GM19438 (cell line): Measurements from ENCODE around the gene GSDMA.

Experiments used
- ATAC-seq: cut with Tn5 transposase; IDR thresholded peaks from one replicate; pipeline ENCODE4 v1.9.1; 2021; ENCODE audit warnings: low read depth; ENCODE audit not compliant: unreplicated experiment

Gene GSDMA

GRCh38 chr17:39962642-39963220 lies at the start of gene GSDMA:
GSDMA (plus strand) TSS chr17:39963004; CDS start chr17:39965688, 2,684 bp downstream.
- ATAC-seq, result no peak

GRCh38 chr17:39913989-39914388 lies 48.8 kb upstream of the GSDMA start:
- ATAC-seq, result no peak

- ATAC-seq, result no peak
Measured at GRCh38 chr17:39915559-39915958, 47.2 kb upstream of the GSDMA start.

GRCh38 chr17:39916918-39917317 lies 45.9 kb upstream of the GSDMA start:
- ATAC-seq, result no peak

- ATAC-seq, result no peak
Measured at GRCh38 chr17:39919087-39919683, 43.6 kb upstream of the GSDMA start.

- ATAC-seq, result no peak
Measured at GRCh38 chr17:39920218-39921210, 42.3 kb upstream of the GSDMA start.

- ATAC-seq, result no peak
Measured at GRCh38 chr17:39921323-39921722, 41.5 kb upstream of the GSDMA start.

- ATAC-seq, result no peak
Measured at GRCh38 chr17:39922006-39922405, 40.8 kb upstream of the GSDMA start.

GRCh38 chr17:39923230-39923629 lies 39.6 kb upstream of the GSDMA start:
- ATAC-seq, result no peak

GRCh38 chr17:39923836-39924690 lies 38.7 kb upstream of the GSDMA start:
- no peak for ATAC-seq

GRCh38 chr17:39924691-39925055 lies 38.1 kb upstream of the GSDMA start:
- ATAC-seq, result no peak

GRCh38 chr17:39925282-39926134 lies 37.3 kb upstream of the GSDMA start:
- ATAC-seq, result no peak

GRCh38 chr17:39926135-39926587 lies 36.6 kb upstream of the GSDMA start:
- ATAC-seq, result no peak

GRCh38 chr17:39926588-39927100 lies 36.2 kb upstream of the GSDMA start:
- ATAC-seq, result no peak

- ATAC-seq, result peak; percentile 70
Measured at GRCh38 chr17:39927101-39927928, 35.5 kb upstream of the GSDMA start, which contains the start of the genes LRRC3C and ORMDL3. LRRC3C (plus strand) TSS chr17:39927732; CDS start chr17:39941524, 13,792 bp downstream. ORMDL3 (minus strand) TSS chr17:39927601; CDS start chr17:39924203, 3,398 bp downstream.

GRCh38 chr17:39927929-39928857 lies 34.6 kb upstream of the GSDMA start:
- no peak for ATAC-seq
